Stimulated activated CD4-positive, alpha-beta T cell treated with anti-CD3 and anti-CD28 coated beads, Interleukin-4, amount 100 ng/mL, for 48 hours (primary cell): ENCODE results near the gene SCUBE2.
"Not testable (repeated sequence)": the region's sequence is repeated elsewhere in the genome, so short reads cannot be mapped to it uniquely, and the experiment has no call there.

Experiments used
- DNase-seq, 2 donors: peaks; one replicate each; pipeline ENCODE4 v3.0.0-alpha.2; 2020; ENCODE audit warnings: low read depth in 2 of 2

SCUBE2 gene

DNA sequence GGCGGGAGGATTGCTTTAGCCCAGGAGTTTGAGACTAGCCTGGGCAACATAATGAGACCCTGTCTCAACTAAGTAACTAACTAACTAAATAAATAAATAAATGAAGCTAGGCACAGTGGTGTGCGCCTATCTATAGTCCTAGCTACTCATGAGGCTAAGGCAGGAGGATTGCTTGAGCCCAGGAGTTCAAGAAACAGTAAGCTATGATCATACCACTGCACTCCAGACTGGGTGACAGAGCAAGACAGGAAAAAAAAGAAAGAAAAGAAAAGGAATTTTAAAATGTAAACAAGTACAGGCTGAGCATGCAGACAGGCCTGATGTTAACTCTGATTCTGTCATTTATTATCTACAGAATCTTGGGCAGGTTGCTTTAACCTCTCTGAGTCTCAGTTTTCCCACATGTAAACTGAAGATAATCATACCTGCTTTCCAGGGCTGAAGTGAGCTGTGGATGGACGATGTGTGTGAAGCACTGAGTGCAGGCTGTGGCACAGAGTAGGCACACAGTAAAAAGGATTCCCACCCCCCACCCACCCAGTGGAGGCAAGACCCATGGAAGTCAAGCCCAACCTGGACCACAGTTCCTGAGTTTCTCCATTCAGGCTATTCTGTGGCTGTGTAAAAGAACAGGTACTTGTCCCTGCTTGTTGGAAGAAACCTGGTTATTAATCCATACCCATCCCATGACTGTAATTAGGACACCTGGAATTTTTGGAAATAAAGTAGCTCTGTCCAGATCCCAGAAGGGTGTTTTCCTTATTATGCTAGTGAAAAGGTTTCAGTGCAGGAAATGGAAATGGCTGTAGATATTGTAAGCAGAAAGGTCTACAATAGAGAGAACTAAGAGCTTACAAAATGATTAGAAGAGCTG, 18.7 kb upstream of the SCUBE2 start:
- no peak for DNase-seq

DNA sequence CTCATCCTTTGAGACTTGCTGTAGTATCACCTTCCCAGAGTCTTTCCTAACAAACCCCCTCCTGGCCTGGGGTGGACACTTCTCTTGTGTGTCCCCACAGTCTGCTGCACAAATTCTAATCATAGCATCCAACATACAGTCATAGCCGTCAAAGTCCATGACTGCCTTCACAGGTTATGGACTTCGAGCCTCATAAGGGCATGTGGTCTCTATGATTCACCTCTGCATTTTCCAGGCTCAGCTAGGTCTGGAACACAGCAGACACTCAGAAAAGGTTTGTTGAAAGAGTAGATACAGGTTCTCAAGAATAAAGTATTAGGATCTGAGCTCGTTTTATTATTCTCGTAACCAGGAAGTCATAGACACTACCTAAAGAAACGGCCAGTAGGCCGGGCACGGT, 13.2 kb upstream of the SCUBE2 start:
- no peak for DNase-seq

DNA sequence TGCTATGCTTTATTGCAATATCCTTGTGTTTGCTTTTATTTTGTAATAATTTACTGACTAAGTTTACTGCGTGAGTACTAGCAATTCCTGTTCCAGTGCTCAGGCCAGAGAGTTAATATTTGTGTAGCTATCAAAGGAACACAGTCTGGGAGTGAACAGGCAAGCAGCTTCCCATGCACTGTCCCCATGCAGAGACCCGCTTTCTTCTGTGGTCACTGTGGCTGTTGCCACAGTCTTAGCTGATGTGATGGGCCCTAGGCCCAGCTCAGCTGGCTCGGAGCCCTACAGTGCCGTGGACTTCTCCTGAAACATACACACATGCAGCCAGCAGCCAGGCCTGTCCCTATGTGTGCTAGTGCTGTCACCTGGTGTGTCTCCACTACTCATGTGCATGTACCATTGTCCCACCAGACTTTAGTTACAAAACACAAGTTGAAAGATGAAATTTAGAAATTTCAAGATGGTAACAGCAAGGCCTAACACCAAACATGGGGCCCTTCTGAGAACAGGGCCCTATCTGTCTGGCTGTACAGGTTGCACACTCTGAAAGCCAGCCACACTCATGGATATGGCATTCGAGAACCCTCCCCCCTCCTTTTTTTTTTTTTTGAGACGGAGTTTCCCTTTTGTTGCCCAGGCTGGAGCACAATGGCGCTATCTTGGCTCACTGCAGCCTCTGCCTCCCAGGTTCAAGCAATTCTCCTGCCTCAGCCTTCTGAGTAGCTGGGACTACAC, 12.3 kb upstream of the SCUBE2 start:
- DNase-seq, result no peak

- no peak for DNase-seq
These were observed 8.2 kb upstream of the SCUBE2 start for GRCh38 chr11:9099617-9100016.

DNA sequence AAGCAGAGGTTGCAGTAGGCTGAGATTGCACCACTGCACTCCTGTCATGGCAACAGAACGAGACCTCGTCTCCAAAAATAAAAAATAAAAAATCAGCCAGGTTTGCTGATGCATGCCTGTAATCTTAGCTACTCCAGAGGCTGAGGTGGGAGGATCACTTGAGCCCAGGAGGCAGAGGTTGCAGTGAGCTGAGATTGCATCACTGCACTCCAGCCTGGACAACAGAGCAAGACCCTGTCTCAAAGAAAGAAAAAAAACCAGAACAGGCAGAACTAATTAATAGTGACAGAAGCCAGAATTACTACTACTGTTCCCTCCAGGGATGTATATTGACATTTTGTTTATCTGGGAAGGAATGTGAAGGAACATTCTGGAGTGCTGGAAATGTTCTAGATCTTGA, 7.1 kb upstream of the SCUBE2 start:
- not testable (repeated sequence) for DNase-seq

- not testable (repeated sequence) for DNase-seq
These were observed 6.0 kb upstream of the SCUBE2 start for GRCh38 chr11:9097186-9097943.

GRCh38 chr11:9096427-9096826, 5.0 kb upstream of the SCUBE2 start:
- no peak for DNase-seq

GRCh38 chr11:9095421-9095820, 4.0 kb upstream of the SCUBE2 start:
- DNase-seq, result no peak

- DNase-seq, result no peak
These were observed 3.0 kb upstream of the SCUBE2 start for GRCh38 chr11:9094420-9094819.

DNA sequence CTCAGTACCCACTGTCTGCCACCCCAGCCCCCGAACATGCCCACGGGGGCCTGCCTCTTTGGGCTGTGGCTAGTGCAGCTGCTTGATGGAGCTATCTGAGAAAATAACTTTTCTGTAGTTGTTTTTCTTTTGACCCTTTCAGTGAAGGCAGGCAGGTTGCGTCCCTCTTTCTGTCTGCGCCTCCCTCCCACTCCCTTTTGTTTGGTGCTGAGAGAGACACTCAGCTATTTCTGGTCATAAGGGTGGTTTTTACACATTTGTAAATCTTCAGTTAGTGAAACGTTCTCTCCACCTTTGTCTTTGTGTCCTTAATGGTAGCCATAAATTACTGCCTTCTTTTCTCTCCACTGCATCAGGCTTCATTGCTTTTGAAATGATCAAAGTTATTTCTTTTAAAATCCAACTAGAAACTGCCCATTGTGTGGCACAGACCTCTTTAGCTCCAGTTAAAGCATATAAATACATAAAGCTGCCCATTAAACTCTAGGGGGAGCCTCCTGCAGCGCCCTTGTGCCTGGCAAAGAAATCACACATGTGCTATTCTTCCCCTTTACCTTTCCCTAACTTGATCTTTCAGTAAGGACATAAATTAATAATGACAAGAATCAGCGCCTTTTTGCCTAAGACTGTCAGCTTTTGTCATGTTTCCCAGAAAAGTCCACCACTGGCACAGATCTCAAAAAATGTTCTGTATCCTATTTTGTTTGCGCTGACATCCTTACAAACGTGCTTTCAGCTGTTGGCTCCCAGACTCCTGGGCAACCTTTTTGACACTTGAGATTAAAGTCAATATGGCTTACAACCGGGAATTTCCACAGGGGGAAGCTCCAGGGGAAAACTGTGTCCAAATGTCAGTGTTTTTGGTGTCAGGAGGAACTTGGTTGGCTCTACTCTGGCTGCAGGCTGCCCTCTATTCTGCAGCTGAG, 1.7 kb upstream of the SCUBE2 start:
- no peak for DNase-seq

- DNase-seq, result no peak
These were observed 673 bp upstream of the SCUBE2 start for GRCh38 chr11:9092072-9092471.

GRCh38 chr11:9090488-9091043, 833 bp downstream of the SCUBE2 start:
- no peak for DNase-seq

GRCh38 chr11:9089636-9090035, 1.8 kb downstream of the SCUBE2 start:
- no peak for DNase-seq

- DNase-seq, result no peak
These were observed 2.3 kb downstream of the SCUBE2 start for GRCh38 chr11:9089061-9089460.

DNA sequence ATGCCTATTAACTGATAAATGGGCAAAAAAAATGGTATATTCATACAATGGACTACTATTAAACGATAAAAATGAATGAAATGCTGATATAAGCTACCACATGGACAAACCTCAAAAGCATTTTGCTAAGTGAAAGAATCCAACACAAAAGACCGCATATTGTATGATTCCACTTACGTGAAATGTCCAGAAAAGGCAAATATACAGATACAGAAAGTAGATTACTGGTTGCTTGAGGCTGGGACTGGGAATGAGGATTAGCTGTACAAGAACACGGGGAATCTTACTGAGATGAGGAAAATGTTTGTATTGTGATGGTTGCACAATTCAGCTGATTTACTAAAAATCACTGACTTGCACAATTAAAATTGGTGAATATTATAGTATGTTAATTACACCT, 8.8 kb downstream of the SCUBE2 start:
- no peak for DNase-seq

DNA sequence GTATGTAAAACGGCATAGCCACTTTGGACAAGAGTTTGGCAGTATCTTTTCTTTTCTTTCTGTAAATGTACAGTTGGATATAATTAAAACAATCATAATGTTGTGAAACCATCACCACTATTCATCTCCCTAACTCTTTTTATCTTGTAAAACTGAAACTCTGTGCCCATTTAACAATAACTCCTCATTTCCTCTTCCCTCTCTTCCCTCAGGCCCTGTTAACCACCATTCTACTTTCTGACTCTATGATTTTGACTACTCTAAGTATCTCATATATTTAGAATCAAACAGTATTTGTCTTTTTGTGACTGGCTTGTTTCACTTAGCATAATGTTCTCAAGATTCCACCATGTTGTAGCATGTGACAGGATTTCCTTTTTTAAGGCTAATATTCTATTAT, 10.2 kb downstream of the SCUBE2 start:
- no peak for DNase-seq

GRCh38 chr11:9078113-9079086, 13.0 kb downstream of the SCUBE2 start:
- no peak for DNase-seq

- no peak for DNase-seq
These were observed 14.2 kb downstream of the SCUBE2 start for GRCh38 chr11:9077164-9077563.

DNA sequence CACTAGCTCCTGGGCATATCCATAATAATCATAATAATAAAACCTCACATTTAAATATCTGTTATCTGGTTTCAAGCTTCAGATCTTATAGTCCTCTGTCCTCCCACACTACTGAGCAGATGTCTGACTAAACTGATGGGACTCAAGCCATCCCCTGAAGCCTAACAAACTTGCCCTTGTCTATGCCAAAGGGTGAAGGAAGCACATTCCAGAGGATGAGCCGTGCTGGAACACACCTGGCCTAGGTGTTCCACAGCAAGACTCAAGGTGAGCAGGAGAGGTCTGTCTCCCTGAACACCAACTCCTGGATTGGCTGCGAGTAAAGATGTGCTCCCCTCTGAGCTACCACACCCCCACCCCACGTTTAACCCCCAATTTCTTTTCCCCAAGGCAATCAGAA, 14.7 kb downstream of the SCUBE2 start:
- DNase-seq, result no peak

DNA sequence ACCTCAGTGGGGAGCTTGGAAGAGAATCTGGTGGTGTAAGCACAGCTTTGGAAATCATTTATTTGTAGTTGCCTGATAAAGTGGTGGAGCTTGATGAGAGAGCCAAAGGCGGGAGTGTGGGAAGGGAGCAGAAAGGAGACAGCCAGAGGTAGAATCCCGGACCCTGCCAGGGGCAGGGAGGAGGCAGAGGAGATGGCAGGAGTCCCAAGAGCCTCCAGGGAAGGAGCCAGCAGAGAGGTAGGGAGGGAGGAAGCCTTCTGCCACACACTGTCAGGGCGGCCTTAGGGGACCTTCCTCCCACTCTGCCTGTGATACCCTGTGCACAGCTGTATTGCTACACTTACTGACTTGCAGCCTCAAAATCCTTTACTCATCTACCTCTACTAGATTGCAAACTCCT, 15.4 kb downstream of the SCUBE2 start:
- DNase-seq, result no peak
